WI38 (cell line): ENCODE measurements around the gene OVCA2.

Experiments used
- H3K4me3 ChIP-seq: 2 replicates; pipeline ENCODE4 v1.5.1; 2011; ENCODE audit warnings: low read depth, mild to moderate bottlenecking, control low read depth, low read length
- TF ChIP-seq, protein P1 (sequence below): IDR thresholded peaks from 2 replicates; pipeline ENCODE4 v1.5.1; 2012; ENCODE audit warnings: low read depth, mild to moderate bottlenecking, control low read depth, low read length

The OVCA2 gene

DNA sequence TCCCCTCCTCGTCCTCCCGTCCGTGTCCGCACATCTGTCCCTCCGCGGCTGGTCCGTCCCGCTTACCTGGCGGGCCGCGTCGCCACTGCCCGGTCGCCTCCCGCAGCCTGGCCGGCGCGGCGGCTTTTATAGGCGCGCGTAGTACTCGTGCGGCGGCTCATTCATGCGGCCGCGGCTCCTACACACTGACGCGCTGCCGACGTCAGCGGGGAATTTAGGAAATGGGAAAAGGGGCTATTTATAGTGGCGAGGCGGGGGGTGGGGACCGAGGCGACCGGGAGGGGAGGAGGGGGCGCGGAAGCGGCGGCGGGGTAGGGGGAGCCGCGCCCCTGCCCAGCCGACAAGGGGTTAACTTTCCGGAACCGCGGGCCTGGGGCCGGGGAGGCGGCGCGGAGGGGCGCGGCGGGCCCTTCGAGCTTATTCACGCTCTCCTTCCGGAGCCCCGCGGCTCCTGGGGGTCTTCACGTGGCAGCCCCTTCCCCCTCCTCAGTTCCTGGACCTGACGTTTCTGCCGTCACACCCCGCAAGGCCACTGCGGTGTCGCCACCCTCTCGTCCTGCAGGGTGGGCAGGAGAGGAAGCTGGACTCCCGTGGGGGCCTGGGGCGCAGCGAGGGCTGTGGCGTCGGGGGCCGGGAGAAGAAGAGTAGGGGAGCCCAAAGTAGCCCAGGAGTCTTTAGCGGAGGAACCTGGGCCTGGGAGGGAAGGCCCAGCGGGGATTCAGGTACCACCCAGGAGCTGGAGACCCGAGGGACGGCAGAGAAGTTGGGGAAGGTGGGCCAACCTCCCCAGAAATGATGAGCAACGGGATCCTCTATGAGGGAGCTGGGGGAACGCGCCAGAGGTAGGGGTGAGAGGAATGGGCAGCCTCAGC is 9.5 kb downstream of the OVCA2 start:
- TF ChIP-seq, protein P1, sequence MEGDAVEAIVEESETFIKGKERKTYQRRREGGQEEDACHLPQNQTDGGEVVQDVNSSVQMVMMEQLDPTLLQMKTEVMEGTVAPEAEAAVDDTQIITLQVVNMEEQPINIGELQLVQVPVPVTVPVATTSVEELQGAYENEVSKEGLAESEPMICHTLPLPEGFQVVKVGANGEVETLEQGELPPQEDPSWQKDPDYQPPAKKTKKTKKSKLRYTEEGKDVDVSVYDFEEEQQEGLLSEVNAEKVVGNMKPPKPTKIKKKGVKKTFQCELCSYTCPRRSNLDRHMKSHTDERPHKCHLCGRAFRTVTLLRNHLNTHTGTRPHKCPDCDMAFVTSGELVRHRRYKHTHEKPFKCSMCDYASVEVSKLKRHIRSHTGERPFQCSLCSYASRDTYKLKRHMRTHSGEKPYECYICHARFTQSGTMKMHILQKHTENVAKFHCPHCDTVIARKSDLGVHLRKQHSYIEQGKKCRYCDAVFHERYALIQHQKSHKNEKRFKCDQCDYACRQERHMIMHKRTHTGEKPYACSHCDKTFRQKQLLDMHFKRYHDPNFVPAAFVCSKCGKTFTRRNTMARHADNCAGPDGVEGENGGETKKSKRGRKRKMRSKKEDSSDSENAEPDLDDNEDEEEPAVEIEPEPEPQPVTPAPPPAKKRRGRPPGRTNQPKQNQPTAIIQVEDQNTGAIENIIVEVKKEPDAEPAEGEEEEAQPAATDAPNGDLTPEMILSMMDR = no peak
- H3K4me3 ChIP-seq = no peak overlapping the region; the same call in 1 of the 2 replicates

DNA sequence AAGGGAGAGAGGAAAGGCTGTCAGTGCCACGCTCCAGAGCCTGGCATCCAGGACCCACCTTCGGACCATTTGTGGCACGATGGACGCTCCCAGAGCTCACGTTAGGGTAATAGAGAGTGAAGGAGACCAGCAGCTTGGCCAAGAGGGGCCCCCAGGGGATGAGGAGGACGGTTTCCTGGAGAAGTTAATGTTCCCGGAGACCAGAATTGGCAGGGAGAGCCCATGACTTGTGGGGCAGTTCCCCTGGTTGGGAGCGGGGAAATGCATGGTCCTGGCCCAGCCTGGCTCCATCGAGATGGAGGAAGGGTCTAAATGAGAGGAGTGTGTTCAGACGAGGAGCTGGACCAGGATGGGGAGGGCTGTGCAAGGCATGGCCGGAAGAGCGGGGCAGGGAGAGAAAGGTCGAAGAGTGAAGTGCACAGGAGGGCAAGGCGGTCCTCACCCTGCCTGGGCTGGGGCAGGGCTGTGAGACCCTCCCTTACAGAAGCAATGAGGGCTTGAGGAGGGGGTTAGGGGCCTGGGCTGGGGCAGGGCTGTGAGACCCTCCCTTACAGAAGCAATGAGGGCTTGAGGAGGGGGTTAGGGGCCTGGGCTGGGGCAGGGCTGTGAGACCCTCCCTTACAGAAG is 10.2 kb downstream of the OVCA2 start:
- TF ChIP-seq, protein P1 = no peak
- no peak overlapping the region for H3K4me3 ChIP-seq

DNA sequence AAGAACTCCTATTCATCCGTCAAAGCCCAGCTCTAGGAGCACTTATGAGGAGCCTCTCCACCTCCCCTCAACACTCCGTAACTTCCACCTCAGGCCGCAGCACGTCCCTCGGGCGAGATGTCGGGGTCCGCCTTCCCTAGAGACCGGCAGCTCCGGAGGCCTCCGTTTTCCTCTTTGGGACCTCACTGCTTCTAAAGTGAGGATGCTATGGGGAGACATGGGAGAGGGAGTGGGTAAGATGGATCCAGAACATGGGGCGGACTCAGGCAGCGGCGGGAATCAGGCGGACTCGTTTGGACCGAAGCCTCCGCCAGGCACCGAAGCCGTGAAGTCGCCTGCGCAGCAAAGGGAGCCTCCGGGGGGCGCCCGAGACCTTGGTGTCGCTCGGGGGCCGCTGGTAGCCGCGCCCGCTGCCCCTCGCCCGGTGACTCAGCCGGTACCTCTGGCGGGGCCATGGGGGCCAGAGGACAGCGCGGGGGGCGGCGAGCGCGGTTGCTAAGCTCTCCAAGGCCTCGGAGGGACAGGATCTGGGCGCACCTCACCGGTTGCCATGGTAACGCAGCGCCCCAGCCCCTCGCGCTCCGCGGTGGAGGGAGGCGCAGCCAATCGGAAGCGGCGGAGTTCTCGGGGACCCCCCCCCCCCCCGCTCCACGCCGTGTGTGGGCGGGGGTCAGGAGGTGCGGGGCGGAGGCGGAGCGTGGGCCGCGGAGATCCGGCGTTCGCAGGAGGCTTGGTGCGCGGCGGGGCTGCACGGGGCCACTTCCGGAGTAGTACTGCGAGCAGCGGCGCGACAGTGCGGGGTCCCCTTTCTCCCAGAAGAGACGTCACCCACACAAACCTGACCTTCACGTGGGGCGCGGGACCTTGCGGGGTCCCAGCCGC is 11.8 kb downstream of the OVCA2 start:
- TF ChIP-seq, protein P1 = peak; percentile 42
- peak overlapping the region; percentile 78 for H3K4me3 ChIP-seq

DNA sequence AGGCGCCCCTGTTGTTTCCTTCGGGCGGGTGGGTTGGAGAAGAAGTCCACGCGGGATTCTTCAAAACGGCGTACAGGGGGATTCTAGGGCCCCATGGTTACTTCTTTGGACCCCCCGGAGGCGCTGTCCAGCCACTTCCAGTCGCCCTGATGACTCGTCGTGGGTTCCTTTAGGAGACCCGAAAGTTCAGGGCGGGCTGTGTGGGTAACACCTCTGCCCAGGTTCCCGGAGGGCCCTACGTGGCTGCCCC is 12.4 kb downstream of the OVCA2 start:
- TF ChIP-seq, protein P1 = no peak
- H3K4me3 ChIP-seq = peak overlapping the region; percentile 78

DNA sequence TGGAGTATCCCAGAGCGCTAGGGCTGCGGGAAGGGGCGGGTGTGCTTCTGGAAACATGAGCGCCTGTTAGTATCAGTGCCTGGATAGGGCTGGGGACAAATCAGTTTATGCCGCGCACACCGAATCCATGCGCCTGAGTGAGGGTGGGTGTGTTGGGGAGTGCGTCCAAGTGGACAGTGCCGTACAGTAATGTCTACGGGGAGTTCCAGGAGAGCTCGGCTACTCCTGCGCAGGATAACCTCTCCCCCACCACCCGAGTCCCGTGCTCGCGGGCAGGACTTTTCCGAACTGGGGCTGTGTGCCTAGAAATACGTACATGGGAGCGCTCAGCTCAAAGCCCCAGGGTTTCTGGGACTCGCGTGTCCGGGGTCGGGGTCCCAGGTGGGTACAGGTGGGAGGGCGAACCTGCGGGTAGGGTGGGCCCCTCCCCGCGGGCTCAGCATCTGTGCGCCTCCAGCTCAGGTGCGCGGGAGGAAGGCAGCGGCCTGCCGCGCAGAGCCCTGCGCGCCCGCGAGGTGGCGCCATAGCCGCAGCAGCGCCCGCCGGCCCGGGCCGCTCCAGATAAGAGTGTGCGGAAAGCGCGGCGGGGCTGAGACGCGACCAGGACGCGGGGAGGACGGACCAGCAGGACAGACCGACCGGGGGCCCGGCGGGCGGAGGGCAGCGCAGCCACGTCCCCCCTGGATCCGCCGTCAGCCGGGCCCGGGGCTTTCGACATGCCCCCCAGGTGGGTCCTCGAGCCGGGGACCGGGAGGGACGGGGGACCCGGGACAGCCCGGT is 12.9 kb downstream of the OVCA2 start, which contains the start of gene HIC1:
TSS of gene HIC1 (plus strand) at position 592 of the 780 bp plus-strand sequence. CDS start 1,588 bp downstream, outside the sequence.
- TF ChIP-seq, protein P1 = peak; percentile 57
- peak within 1 kb of the TSS; percentile 78 for H3K4me3 ChIP-seq

DNA sequence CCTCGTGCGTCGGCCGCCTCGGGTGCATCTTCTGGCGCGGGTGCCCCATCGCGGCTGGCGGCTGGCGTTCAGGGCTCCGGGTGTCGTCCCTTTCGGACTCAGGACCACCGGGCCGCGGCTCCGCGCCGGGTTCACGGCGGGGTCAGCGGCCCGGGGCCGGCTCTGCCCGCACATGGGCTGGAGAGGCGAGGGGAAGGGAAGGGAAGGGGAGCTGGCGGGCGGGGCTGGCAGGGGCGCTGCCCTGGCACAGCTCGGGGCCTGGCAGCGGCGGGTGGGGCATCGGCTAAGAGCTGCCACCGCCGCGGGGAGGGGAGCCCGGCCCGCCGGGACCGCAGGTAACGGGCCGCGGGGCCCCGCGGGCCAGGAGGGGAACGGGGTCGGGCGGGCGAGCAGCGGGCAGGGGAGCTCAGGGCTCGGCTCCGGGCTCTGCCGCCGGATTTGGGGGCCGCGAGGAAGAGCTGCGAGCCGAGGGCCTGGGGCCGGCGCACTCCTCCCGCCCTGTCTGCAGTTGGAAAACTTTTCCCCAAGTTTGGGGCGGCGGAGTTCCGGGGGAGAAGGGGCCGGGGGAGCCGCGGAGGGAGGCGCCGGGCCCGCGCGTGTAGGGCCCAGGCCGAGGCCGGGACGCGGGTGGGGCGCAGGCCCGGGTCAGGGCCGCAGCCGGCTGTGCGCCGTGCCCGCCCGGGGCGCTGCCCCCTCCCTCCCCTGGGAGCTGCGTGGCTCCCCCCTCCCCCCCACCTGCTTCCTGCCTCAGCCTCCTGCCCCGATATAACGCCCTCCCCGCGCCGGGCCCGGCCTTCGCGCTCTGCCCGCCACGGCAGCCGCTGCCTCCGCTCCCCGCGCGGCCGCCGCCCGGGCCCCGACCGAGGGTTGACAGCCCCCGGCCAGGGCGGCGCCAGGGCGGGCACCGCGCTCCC is 13.7 kb downstream of the OVCA2 start:
- TF ChIP-seq, protein P1 = no peak
- H3K4me3 ChIP-seq = peak overlapping the region; percentile 78
